Measurements from ENCODE around the gene DNAJC25.

Gene DNAJC25

DNA sequence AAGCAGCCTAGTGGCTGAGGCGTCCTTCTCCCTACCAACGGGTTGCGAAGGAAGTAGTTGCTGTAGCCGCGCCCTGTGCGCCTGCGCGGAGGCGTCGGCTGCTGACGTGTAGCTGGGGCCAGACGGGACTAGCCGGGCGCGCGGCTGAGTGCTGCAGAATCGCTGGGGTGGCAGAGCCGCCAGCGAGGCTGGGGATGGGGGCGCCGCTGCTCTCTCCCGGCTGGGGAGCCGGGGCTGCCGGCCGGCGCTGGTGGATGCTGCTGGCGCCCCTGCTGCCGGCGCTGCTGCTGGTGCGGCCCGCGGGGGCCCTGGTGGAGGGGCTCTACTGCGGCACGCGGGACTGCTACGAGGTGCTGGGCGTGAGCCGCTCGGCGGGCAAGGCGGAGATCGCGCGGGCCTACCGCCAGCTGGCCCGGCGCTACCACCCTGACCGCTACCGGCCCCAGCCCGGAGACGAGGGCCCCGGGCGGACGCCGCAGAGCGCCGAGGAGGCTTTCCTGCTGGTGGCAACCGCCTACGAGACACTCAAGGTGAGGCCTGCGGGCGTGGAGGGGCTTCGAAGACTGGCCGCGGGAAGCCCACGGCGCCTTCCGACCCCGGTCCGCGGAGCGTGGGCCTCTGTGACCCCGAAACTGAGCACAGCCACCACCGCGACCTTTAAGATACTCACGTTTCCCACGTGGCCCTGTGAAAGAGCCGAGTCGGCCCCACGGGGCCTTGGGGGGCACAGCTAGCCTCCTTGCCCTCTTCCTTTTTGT lies at the start of gene DNAJC25:
Gene DNAJC25 (plus strand): TSS at position 121 of the 758 bp plus-strand sequence. CDS start 74 bp downstream, at position 195.
- Mint-ChIP-seq H3K27me3 (no peaks in the 10 kb centered on the region), H3K4me1 (ENCODE audit: low read depth) (peaks cover 39% of the 10 kb centered on the region), H3K4me3 (peak within 1 kb of the TSS; percentile 96), H3K27ac (peak within 1 kb of the TSS; percentile 91), H3K9me3 (no peaks in the 10 kb centered on the region), H3K36me3 (ENCODE audit: low read depth) (peaks cover 6% of the 10 kb centered on the region)
- intact Hi-C loops (cut with micrococcal nuclease), result loop anchor here (5.0 kb wide), 1 partner anchor 36 kb away; no protein-coding TSS in a partner anchor

DNA sequence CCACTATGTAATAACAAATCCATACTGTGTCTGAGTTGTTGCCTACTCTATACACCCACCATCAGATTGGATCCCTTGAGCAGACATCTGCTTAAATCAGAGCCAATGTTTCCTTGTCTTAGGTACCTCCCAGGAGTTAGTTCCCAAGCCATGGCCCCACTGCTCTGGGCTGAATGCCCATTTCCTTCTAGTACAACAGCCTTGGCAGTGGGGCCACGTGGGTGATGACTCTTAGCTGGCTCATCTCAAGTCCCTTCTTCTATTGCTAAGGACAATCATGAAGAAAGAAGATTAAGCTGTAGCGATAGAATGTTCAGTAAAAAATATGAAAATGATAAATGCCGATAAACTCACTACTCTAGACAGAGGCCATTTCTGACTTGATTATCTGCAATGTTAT lies 48.2 kb upstream of the DNAJC25 start:
- no peaks in the 10 kb centered on the region for H3K4me1 Mint-ChIP-seq (ENCODE audit: low read depth)
- no peak overlapping the region for H3K27ac Mint-ChIP-seq
- intact Hi-C loops (cut with micrococcal nuclease), result no loop called here
- no peak overlapping the region for H3K4me3 Mint-ChIP-seq
- no peaks in the 10 kb centered on the region for H3K9me3 Mint-ChIP-seq
- peaks cover 34% of the 10 kb centered on the region for H3K36me3 Mint-ChIP-seq (ENCODE audit: low read depth)
- no peaks in the 10 kb centered on the region for H3K27me3 Mint-ChIP-seq

DNA sequence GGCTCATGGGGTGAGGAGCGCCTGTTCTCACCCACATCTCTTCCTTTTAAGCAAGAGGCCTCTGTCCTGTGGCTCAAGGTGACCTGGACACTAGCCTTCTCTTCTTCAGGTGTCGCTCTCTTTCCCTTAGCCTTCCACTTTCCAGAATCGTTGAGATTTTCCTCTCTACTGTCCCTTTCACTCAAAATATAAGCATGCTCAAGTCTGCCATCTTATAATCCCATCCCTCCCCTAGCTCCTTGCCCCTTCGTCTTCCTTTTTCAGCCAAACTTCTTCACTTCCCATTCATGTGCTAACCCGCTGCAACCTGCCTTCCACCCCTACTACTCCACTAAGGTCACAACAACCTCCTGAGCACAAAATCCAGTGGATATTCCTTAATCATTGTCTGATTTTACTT lies 44.8 kb upstream of the DNAJC25 start:
- no peak overlapping the region for H3K27ac Mint-ChIP-seq
- H3K27me3 Mint-ChIP-seq, result no peaks in the 10 kb centered on the region
- H3K4me1 Mint-ChIP-seq (ENCODE audit: low read depth), result no peaks in the 10 kb centered on the region
- H3K4me3 Mint-ChIP-seq, result no peak overlapping the region
- H3K36me3 Mint-ChIP-seq (ENCODE audit: low read depth), result no peaks in the 10 kb centered on the region
- H3K9me3 Mint-ChIP-seq, result no peaks in the 10 kb centered on the region
- intact Hi-C loops (cut with micrococcal nuclease), result no loop called here

DNA sequence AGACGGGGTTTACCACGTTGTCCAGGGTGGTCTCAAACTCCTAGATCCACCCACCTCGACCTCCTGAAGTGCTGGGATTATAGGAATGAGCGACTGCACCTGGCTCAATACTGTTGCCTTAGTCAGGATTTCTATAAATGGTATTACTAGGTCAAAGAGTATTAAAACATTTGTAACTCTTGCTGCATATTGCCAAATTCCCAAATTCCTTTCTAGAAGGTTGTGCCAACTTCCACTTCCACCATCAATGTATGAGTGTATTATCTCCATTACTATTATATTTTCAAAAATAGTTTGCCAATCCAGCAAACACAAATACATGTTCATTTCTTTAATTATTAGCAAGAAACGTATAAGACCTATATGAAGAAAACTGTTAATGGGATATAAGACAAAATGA lies 42.3 kb upstream of the DNAJC25 start:
- intact Hi-C loops (cut with micrococcal nuclease), result no loop called here
- H3K9me3 Mint-ChIP-seq, result no peaks in the 10 kb centered on the region
- H3K36me3 Mint-ChIP-seq (ENCODE audit: low read depth), result peaks cover 15% of the 10 kb centered on the region
- no peak overlapping the region for H3K4me3 Mint-ChIP-seq
- H3K27me3 Mint-ChIP-seq, result no peaks in the 10 kb centered on the region
- no peaks in the 10 kb centered on the region for H3K4me1 Mint-ChIP-seq (ENCODE audit: low read depth)
- no peak overlapping the region for H3K27ac Mint-ChIP-seq

DNA sequence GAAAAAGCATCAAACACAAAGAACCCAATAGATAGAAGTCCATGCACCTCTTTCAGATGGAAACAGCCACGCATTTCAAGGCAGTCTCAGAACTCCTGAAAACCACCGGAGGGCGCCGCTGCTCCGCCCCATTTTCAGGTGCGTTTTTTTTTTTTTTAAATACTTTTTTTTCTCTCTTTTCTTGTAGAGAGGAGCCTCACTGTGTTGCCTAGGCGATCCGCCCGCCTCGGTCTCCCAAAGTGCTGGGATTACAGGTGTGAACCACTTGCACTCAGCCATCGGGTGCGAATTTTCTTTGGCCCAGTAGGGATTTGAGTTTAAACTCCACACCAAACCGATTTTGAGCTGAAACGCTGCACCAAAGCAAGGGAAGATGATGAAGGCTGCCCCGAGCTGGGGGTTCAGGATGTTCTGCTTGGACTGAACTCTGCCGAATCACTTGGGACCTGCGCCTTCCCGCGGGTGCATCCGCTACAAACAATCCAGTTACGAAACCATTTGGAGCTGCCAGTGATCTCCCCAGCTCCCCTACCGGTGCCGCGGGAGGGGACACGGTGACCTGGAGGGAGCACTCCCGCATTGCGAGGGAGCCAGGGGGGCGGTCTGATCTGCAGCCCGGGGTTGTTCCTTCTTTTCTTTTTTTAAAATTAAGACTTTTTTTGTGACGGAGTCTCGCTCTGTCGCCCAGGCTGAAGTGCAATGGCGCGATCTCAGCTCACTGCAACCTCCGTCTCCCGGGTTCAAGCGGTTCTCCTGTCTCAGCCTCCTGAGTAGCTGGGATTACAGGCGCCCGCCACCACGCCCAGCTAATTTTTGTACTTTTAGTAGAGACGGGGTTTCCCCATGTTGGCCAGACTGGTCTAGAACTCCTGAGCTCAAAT lies 33.0 kb upstream of the DNAJC25 start:
- Mint-ChIP-seq H3K36me3 (ENCODE audit: low read depth) (peaks cover 32% of the 10 kb centered on the region), H3K4me1 (ENCODE audit: low read depth) (peaks cover 24% of the 10 kb centered on the region), H3K27ac (peak overlapping the region; percentile 92), H3K9me3 (no peaks in the 10 kb centered on the region), H3K4me3 (peak overlapping the region; percentile 95), H3K27me3 (peaks cover 29% of the 10 kb centered on the region)
- intact Hi-C loops (cut with micrococcal nuclease), result loop anchor here (5.0 kb wide), 1 partner anchor 94 kb away; no protein-coding TSS in a partner anchor

DNA sequence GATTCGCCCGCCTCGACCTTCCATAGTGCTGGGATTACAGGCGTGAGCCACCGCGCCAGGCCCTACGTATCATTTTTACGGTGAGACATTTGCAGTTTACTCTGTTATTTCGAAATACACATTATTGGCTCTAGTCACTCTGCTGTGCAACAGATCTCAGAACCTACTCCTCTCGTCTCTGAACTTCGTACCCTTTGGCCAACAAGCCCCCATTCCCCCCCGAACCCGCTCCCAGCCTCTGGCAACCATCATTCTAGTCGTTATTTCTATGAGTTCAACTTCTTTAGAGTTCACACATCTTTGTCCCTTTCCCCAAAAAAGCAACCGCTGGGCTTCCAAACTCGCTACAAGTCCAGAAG lies 32.4 kb upstream of the DNAJC25 start:
- Mint-ChIP-seq H3K4me3 (peak overlapping the region; percentile 95), H3K27ac (peak overlapping the region; percentile 92), H3K4me1 (ENCODE audit: low read depth) (peaks cover 24% of the 10 kb centered on the region), H3K9me3 (no peaks in the 10 kb centered on the region), H3K27me3 (peaks cover 31% of the 10 kb centered on the region), H3K36me3 (ENCODE audit: low read depth) (peaks cover 30% of the 10 kb centered on the region)
- intact Hi-C loops (cut with micrococcal nuclease), result loop anchor here (5.0 kb wide), 1 partner anchor 94 kb away; no protein-coding TSS in a partner anchor

DNA sequence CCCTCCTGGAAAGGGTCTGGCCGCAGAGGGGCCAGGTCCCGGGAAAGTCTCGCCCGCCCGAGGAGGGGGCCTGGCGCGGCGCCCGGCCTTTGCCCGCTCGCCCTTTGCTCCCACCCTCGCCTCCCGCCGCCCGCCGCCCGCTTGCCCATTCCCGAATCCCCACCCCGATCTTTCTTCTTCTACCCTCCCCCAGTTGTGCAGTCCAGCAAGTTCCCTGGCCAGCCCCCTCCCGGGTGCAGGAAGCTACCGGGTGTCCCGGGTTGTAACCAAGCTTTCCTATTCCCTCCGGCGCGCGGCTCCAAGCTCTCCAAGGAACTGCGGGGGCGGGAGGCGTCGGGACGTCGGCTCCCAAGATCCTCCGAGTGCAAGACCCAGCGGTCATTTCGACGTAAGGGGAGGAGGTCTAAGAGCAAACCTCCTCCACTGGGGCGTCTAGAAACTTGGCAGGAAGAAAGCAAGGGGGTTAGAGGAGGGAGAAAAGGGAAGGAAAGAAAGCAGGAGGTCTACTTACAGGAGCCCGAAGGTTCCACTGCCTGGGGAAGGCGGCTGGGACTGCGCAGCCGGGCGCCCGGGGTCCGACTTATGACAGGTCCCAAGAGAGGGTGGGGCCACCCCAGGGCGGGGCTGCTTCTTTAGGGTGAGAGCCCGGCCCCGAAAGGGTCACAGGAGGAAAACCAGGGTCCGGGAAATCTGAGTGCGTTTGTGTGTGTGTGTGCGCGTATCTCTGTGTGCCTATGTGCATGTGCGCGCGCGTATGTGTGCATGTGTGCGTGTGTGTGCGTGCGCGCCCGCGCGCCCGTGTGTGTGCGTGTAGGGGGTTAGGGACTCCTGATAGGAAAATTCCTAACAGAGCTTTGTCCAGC lies 31.8 kb upstream of the DNAJC25 start, which contains the start of gene PTGR1:
Gene PTGR1 (minus strand): TSS at position 556 of the 863 bp plus-strand sequence. CDS start 2,225 bp downstream, outside the sequence.
- intact Hi-C loops (cut with micrococcal nuclease), result loop anchor here (5.0 kb wide), 1 partner anchor 93 kb away; no protein-coding TSS in a partner anchor

DNA sequence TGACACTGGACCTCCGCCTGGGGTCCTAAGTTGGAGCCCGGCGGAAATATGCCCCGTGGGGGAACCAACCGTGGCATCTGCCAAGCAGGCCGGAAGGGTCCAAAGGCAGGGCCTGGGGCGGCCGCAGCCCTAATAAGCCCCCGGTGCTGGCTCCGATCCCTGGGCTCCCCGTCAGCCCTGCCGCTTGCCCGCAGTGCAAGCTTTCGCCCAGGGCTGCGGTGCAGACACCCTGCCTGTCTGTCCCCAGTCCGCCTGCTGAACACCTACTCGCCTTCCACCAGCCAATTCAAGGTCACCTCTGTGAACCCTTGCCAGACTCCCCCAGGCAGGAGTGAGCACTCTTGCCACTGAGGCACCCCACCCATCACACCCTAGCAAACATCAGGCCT lies 31.2 kb upstream of the DNAJC25 start:
- H3K27me3 Mint-ChIP-seq, result peaks cover 35% of the 10 kb centered on the region
- H3K36me3 Mint-ChIP-seq (ENCODE audit: low read depth), result peaks cover 18% of the 10 kb centered on the region
- peak overlapping the region; percentile 95 for H3K4me3 Mint-ChIP-seq
- intact Hi-C loops (cut with micrococcal nuclease), result loop anchor here (5.0 kb wide), 1 partner anchor 92 kb away; no protein-coding TSS in a partner anchor
- no peaks in the 10 kb centered on the region for H3K9me3 Mint-ChIP-seq
- H3K27ac Mint-ChIP-seq, result peak overlapping the region; percentile 92
- H3K4me1 Mint-ChIP-seq (ENCODE audit: low read depth), result peaks cover 24% of the 10 kb centered on the region

More for the DNA sequence above, 31.8 kb upstream of the DNAJC25 start, which contains the start of gene PTGR1:
- Mint-ChIP-seq H3K36me3 (ENCODE audit: low read depth) (peaks cover 24% of the 10 kb centered on the region), H3K9me3 (no peaks in the 10 kb centered on the region), H3K4me1 (ENCODE audit: low read depth) (peaks cover 24% of the 10 kb centered on the region), H3K27ac (peak within 1 kb of the TSS; percentile 92), H3K4me3 (peak within 1 kb of the TSS; percentile 95), H3K27me3 (peaks cover 33% of the 10 kb centered on the region)

DNA sequence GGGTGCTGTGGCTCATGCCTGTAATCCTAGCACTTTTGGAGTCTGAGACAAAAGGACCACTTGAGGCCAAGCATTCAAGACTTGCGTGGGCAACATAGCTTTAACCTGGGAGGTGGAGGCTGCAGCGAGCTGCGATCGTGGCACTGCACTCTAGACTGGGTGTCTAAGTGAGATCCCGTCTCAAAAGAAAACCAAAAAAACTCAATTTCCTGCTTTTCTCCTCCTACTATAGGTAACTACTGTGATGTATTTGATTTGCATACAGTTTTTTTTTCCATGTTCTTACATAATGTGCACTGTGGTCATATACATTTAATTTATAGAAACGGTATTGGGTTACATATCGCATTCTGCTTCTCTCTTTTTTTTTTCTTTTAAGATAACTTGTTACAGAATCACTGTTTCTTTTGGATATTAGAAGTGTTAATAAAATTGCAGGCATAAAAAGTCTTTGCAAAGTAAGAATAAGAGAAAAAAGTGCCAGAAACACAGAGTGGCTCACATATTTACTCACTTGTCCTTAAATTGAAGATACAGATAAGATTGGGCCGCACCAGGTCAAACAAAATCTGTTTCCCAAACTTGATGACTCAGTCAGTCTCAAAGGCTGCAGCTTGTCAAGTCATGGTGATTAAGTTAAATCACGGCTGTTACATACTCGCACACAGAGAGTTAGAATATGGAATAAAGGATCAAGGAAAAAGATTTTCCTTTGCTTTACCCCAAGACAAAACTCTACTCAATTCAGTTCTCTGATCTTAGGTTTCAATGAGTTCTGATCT lies 29.7 kb upstream of the DNAJC25 start:
- intact Hi-C loops (cut with micrococcal nuclease), result no loop called here
- Mint-ChIP-seq H3K9me3 (no peaks in the 10 kb centered on the region), H3K27me3 (peaks cover 41% of the 10 kb centered on the region), H3K36me3 (ENCODE audit: low read depth) (peaks cover 16% of the 10 kb centered on the region), H3K4me1 (ENCODE audit: low read depth) (peaks cover 24% of the 10 kb centered on the region), H3K27ac (no peak overlapping the region), H3K4me3 (no peak overlapping the region)

DNA sequence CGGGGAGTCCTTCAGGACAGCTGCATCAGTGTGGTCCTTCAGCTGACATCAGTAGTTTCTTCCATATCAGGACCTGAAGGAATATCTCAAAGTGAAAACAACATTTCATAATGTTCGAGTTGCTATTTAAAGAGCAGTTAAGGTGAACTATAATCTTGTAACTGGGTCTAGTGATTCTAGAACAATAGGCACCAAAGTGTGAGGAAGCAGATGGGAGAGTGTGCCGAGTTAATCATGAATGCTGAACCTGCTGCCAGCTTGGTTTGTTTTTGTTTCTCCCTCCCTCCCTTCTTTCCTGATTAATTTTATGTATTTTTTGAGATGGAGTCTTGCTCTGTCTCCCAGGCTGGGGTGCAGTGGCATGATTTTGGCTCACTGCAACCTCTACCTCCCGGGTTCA lies 28.1 kb upstream of the DNAJC25 start:
- peaks cover 8% of the 10 kb centered on the region for H3K36me3 Mint-ChIP-seq (ENCODE audit: low read depth)
- peaks cover 22% of the 10 kb centered on the region for H3K4me1 Mint-ChIP-seq (ENCODE audit: low read depth)
- no peaks in the 10 kb centered on the region for H3K9me3 Mint-ChIP-seq
- peak overlapping the region; percentile 35 for H3K27ac Mint-ChIP-seq
- H3K27me3 Mint-ChIP-seq, result peaks cover 51% of the 10 kb centered on the region
- intact Hi-C loops (cut with micrococcal nuclease), result no loop called here
- H3K4me3 Mint-ChIP-seq, result no peak overlapping the region

DNA sequence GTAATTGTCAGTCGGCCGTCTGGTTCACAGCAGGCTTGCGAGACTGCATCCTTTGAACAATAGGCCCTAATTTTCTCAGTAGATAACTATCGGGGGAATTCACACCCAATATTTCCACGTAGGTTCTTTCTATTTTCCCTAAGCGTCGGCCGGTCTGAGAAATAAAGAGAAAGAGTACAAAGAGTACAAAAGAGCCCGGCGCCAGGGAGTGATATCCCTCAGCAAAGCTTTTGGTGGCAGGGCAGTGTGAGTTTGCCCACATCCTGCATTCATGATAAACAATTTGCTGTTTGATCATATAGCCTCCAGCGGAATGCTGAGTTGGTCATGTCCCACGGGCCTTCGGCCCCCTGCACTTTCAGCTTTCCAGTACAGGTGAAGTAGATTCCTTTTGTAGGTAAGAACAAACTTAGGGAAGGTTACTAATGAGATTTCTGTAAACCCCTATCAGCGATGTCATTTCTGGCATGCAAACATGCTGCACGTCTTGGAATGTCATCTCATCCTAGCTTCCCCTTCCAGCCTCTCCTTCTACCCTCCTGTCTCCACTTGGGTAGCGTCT lies 27.0 kb upstream of the DNAJC25 start:
- Mint-ChIP-seq H3K9me3 (no peaks in the 10 kb centered on the region), H3K4me3 (no peak overlapping the region)
- intact Hi-C loops (cut with micrococcal nuclease), result no loop called here

DNA sequence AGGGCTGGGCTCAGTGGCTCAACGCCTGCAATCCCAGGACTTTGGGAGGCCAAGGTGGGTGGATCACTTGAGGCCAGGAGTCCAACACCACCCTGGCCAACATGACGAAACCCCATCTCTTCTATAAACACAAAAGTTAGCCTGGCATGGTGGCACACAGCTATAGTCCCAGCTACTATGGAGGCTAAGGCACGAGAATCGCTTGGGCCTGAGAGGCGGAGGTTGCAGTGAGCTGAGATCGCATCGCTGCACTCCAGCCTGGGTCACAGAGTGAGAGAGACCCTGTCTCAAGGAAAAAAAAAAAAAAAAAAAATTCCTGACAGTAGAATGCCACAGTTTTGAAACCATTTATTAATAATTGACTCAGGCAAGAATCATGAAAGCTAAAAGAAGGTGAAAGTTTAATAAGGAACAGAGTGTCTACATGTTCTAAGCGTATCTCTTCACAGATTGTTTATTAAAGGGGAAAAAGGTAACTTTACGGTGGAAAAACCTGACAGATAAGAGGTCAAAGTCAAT lies 26.0 kb upstream of the DNAJC25 start:
- no peaks in the 10 kb centered on the region for H3K9me3 Mint-ChIP-seq
- H3K27ac Mint-ChIP-seq, result no peak overlapping the region
- H3K4me3 Mint-ChIP-seq, result no peak overlapping the region
- intact Hi-C loops (cut with micrococcal nuclease), result no loop called here
- peaks cover 1% of the 10 kb centered on the region for H3K4me1 Mint-ChIP-seq (ENCODE audit: low read depth)
- H3K36me3 Mint-ChIP-seq (ENCODE audit: low read depth), result no peaks in the 10 kb centered on the region
- H3K27me3 Mint-ChIP-seq, result peaks cover 40% of the 10 kb centered on the region

More for the DNA sequence above, 27.0 kb upstream of the DNAJC25 start:
- Mint-ChIP-seq H3K4me1 (ENCODE audit: low read depth) (peaks cover 11% of the 10 kb centered on the region), H3K27ac (no peak overlapping the region), H3K27me3 (peaks cover 45% of the 10 kb centered on the region), H3K36me3 (ENCODE audit: low read depth) (peaks cover 5% of the 10 kb centered on the region)
